ENCODE results near the gene PCNX1. TPM values are rescaled to one million over a fixed set of nuclear protein-coding genes. Genes with fewer than 3 reads are reported as not detected.
A peak's percentile ranks its signal among the peaks of the same experiment; 100 is the strongest.

Gene PCNX1
- total and polyA plus RNA-seq, 2 of the 4 experiments (the other 2 are of a cell fraction), result 15.0 to 43.7 TPM

DNA sequence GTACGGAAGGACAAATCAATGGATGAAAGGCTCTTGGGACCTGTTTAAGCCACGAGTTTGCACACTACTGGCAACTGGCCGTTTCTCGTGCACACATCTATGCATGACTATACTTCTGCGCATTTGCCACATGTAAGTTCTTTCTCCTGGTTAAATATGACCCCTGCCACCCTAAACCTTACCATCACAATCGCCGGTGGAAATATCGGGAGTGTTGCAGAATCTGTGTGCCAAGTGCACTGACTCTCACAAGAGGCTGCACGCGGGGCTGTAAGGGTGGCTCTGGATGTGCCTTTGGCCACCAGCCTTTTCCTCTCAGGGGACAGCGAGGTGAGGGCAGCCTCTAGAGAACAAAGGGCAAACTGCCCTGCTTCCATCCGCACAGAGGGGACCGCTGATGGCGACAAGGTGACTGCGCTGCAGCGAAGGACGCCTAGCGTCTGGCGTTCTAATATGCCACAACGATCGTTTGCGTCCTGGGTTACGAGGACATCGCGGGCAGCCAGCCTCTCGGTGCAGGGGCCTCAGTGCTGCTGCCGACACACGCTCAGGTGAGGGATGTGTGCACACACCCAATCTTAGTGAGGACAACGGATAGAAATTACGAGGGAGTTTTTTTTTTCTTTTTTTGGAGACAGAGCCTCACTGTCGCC lies 232.2 kb downstream of the PCNX1 start:
- DNase-seq (no peak), ATAC-seq (ENCODE audit: low read depth) (no peak; the same call in 1 of the 2 replicates)
- Histone ChIP-seq H3K27me3 (ENCODE audit: control insufficient read depth, insufficient read depth, low read length) (no peaks in the 10 kb centered on the region), H3K14ac (replicated peaks; ENCODE audit: low read depth, low read length) (peak overlapping the region; percentile 44; the same call in 1 of the 2 replicates), H3K9me1 (ENCODE audit: insufficient read depth, low read length) (peaks cover 22% of the 10 kb centered on the region), H3K9ac (ENCODE audit: low read depth, low read length) (no peak overlapping the region), H3K23ac (ENCODE audit: low read depth, low read length) (no peak overlapping the region), H2BK15ac (ENCODE audit: low read depth, low read length) (peak overlapping the region; percentile 22; the same call in 2 of the 3 replicates), H3K27ac (ENCODE audit: insufficient read depth, low read length) (no peak overlapping the region), H3K4me2 (ENCODE audit: low read depth, low read length) (no peak overlapping the region), H2BK5ac (ENCODE audit: low read depth, low read length, poor library complexity, severe bottlenecking) (no peak overlapping the region), H4K8ac (ENCODE audit: low read depth in 2 of 2, low read length in 2 of 2) (peak overlapping the region; percentile 18 to 63; a peak in 2 of 4 replicates), H2AFZ (replicated peaks; ENCODE audit: low read length, poor library complexity) (peak overlapping the region; percentile 85), H3K4ac (ENCODE audit: low read depth, low read length) (peak overlapping the region; percentile 79), H3K4me3 (ENCODE audit: insufficient read depth, low read depth, low read length) (no peak overlapping the region), H3K4me1 (ENCODE audit: control insufficient read depth, insufficient read depth, low read length) (peaks cover 18% of the 10 kb centered on the region), H2AK5ac (ENCODE audit: low read depth, low read length) (peak overlapping the region; percentile 89), H2BK20ac (ENCODE audit: low read depth, low read length) (peak overlapping the region; percentile 83), H4K5ac (ENCODE audit: low read depth, low read length) (peak overlapping the region; percentile 14; the same call in 1 of the 2 replicates), H4K91ac (ENCODE audit: insufficient read depth, low read depth, low read length) (peak overlapping the region; percentile 80), H2AK9ac (replicated peaks; ENCODE audit: low read depth, low read length, poor library complexity) (peak overlapping the region; percentile 73), H3K79me1 (ENCODE audit: low read depth in 1 of 2, low read length in 2 of 2) (peaks cover 0 to 6% of the 10 kb centered on the region in 2 experiments; a peak in 3 of 4 replicates), H3K18ac (ENCODE audit: low read depth, low read length) (no peak overlapping the region), H3K36me3 (ENCODE audit: control insufficient read depth, insufficient read depth, low read length) (no peaks in the 10 kb centered on the region), H3K56ac (ENCODE audit: extremely low read depth, insufficient read depth, low read length) (no peak overlapping the region), H4K20me1 (ENCODE audit: insufficient read depth, low read length) (0 out of 2 replicates have a peak, but pooled peaks cover 3% of the 10 kb centered on the region), H3K9me3 (ENCODE audit: control insufficient read depth, insufficient read depth, low read length) (peaks cover 5% of the 10 kb centered on the region; the same call in 1 of the 2 replicates), H2BK120ac (ENCODE audit: low read depth, low read length) (peak overlapping the region; percentile 92)
- ChIA-PET POLR2A (ENCODE audit: unreplicated experiment) (no interaction called here), CTCF (interaction anchor here (2.0 kb wide), 1 partner anchor 613 kb away, joined by 13 read pairs; no protein-coding TSS in a partner anchor)
- intact Hi-C loops (cut with micrococcal nuclease) (loop anchor here (1.0 to 10.0 kb wide), 3 partner anchors 445 to 716 kb away; no protein-coding TSS in a partner anchor), dilution Hi-C loops (cut with HindIII; ENCODE audit: low sequenced_read_pairs, unreplicated experiment) (no loop called here), in situ Hi-C loops (cut with MboI; ENCODE audit: low sequenced_read_pairs) (loop anchor here (5.0 to 10.0 kb wide), 2 partner anchors 613 to 715 kb away; no protein-coding TSS in a partner anchor)
- TF ChIP-seq POLR2A (IDR thresholded peaks at IDR 0.05; ENCODE audit: low read depth, low read length) (peak; percentile 3; the same call in 1 of the 2 replicates), CEBPB (IDR thresholded peaks at IDR 0.05; ENCODE audit: low read depth, low read length) (no peak), RFX5 (IDR thresholded peaks at IDR 0.05; ENCODE audit: low read depth, low read length) (no peak), CHD1 (IDR thresholded peaks at IDR 0.05; ENCODE audit: low read depth, low read length) (no peak)
- TF ChIP-seq, protein P1, sequence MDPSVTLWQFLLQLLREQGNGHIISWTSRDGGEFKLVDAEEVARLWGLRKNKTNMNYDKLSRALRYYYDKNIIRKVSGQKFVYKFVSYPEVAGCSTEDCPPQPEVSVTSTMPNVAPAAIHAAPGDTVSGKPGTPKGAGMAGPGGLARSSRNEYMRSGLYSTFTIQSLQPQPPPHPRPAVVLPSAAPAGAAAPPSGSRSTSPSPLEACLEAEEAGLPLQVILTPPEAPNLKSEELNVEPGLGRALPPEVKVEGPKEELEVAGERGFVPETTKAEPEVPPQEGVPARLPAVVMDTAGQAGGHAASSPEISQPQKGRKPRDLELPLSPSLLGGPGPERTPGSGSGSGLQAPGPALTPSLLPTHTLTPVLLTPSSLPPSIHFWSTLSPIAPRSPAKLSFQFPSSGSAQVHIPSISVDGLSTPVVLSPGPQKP (IDR thresholded peaks at IDR 0.05; ENCODE audit: borderline replicate concordance, low read depth, low read length), result no peak
- BruUV-seq (replicated peaks), result no TSS peak
- WGBS, 2 experiments (ENCODE audit: extremely low coverage in 2 of 2, insufficient read length in 1 of 2), result 80% methylated on average over 15 of the region's 31 CpGs; no CpG with 5 or more reads in 1 of the 2 experiments
